GM19238 (cell line): ENCODE data around the gene CD180.

ENCODE experiments used
- DNase-seq: peaks from one replicate; pipeline ENCODE4 v3.0.0; 2011; ENCODE audit warnings: low spot score; ENCODE audit not compliant: insufficient read length

CD180 gene

DNA sequence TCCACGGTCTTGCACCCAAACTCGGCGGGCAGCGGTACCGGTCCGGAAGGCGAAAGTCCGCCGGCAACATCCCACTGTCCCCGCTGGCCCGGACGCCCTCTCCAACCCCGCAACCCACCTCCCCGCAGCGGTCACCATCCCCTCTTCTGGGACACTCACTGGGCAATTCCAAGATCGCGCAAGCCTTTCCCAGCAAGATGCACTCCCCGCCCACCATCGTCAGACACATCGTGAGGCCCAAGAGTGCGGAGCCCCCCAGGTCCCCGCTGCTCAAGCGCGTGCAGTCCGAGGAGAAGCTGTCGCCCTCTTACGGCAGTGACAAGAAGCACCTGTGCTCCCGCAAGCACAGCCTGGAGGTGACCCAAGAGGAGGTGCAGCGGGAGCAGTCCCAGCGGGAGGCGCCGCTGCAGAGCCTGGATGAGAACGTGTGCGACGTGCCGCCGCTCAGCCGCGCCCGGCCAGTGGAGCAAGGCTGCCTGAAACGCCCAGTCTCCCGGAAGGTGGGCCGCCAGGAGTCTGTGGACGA is 33.3 kb downstream of the CD180 start:
- DNase-seq: no peak

DNA sequence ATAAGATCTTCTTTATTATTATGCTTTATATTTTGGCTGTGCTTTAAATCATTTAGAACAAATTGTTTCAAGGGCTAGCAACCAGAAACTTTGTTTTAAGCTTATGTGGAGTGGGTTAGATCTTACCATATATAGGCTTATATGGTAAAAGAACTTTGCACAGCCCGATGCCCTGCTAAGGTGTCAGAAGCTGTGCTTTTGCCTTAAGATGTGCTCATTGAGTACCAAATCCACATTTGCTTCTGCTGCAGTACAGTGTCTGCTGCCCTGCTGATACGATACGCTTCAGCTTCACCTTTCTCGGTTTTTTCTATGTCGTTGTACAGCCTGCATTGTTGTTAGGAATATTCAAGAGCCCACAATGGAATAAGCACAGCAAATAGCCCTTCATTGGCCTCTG is 34.8 kb downstream of the CD180 start:
- DNase-seq: no peak

DNA sequence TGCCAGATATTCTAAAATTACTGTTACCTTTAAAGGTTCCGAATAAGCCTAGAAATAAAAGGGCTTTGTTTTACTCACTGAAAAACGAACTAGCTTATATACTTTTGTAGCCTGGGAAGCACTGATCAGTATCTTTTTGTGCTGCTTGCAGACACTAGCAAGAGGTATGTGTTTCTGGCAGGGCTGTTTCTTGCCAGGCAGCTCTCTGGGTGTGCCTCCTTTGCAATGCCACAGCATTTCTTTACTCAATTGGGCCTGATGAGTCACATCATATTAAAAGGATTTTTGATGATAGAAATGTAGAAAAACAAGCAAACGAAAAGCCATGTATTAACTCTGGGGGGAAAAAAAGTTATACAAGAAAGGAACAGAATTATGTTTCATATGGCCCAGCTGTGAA is 35.6 kb downstream of the CD180 start:
- no peak for DNase-seq

DNA sequence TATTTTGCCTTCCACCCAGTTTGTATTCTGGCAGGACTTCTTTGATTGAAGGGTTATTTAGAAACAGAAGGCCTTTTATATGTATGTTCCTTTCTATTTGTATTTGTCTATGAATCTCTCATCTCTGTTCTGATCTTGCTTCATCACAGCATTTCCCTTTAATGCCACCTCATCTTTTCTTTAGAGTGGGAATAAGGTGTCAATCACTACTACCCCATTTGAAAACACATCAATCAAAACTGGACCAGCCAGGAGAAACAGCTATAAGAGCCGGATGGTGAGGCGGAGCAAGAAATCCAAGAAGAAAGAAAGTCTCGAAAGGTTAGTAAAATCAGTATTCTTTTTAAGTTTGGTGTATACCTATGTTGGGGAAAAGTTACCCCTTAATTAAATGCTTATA is 36.3 kb downstream of the CD180 start:
- no peak for DNase-seq

DNA sequence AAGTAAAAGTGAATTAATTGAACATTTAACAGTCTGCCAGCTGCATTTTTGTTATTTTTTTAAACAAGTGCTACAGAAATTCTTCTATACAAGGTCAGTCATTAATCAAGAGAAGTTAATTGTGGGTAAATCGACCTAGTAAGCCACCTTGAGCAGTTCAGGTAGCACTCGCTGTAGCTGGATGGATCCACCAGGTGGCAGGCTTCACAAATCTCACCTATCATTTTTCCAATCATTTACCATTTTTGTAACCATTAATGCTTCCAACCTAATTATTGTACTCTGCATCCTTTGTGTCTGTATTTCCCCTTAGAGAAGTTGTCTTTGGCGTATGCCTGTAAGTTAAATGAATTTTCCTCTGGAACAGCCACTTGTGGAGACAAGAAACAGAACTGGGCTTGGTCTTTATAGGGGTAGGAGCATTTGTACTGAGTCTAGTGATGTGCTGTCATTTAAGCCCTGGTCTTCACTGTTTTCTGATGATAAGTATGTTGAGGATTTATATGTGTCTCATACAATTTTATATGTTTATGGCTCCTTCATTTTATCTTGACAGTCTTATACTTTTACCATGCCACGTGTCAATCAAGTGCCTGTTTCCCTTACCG is 39.5 kb downstream of the CD180 start:
- no peak for DNase-seq

DNA sequence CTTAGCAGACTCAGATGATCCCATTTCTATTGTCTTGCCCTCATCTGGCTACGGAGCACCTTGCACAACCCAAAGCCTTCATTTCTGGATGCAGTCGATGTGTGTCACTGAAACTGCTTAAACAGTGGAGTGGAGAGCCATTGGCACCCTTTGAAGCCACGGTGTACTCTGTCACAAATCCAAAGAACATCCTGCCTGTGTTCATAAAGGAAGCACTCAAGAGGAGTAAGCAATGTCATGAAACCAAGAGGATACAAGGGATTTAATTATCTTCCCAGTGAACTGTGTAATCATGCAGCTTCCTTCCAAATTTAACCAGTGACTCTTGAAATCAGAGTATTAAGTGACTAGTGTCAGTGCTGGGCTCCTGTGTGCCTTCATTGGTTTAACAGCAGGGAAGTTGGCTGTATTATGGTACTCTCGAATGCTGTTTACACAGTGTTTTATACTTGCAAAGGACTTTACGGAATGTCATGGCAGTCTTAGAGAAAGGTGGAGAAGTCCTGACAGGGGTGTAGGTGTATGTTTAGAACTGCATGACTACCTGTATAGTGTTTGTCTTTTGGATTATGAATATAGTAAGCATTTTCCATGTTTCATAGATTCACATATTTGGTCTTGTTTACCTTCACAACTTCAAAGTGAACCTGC is 41.9 kb downstream of the CD180 start:
- no peak for DNase-seq

DNA sequence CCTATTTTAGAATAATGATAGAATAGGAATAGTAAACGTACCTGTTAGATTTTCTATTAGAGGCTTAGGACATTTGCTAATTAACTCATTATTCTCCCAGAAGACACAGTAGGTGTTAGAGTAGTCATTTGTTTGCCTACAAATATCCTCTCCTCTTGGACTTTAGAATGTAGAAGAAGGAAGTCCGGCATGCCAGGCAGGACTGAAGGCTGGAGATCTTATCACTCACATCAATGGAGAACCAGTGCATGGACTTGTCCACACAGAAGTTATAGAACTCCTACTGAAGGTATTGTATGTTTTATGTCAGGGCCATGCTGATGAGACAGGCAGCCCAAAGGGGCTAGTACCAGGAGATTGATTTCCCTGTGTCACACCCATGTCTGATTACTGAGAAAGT is 43.3 kb downstream of the CD180 start:
- no peak for DNase-seq

DNA sequence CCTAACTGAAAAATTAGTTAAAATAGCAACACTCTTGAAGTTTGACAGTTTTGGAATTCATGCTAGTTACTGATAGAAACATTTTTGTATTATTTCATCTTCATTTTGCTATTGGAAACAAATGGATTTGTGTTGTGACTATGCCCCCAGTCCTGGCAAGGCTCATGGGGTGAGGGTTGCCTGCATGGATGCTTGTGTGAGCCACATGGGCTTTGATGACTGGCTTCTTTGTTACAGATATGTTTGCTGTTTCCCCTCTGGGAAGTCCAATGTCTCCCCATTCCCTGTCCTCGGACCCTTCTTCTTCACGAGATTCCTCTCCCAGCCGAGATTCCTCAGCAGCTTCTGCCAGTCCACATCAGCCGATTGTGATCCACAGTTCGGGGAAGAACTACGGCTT is 44.2 kb downstream of the CD180 start:
- DNase-seq: no peak

DNA sequence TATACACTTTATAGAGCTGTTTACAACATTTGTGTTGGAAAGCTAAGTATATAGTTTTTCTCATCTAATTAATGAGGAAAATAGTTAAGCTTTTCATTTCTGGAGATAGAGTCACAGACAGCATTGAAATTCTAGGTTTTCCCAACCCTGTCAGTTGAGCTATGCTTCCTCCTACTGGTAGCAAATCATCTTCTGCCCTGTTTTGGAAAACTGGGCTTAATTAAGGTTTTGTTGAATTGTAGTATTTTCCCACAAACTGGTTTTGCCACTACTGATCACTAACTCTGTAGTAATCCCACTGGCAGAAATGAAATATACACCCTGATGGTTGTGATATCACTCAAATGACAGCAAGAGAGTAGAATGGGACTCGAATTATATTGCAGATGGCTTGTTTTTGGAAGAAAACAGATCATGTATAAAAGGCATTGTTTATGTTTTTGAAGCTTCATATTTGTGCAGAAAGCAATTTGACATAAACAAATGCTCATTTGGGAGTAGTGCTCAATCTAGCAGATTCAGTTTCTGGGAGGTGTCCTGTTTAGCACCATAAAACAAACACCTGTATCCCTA is 46.6 kb downstream of the CD180 start:
- no peak for DNase-seq

DNA sequence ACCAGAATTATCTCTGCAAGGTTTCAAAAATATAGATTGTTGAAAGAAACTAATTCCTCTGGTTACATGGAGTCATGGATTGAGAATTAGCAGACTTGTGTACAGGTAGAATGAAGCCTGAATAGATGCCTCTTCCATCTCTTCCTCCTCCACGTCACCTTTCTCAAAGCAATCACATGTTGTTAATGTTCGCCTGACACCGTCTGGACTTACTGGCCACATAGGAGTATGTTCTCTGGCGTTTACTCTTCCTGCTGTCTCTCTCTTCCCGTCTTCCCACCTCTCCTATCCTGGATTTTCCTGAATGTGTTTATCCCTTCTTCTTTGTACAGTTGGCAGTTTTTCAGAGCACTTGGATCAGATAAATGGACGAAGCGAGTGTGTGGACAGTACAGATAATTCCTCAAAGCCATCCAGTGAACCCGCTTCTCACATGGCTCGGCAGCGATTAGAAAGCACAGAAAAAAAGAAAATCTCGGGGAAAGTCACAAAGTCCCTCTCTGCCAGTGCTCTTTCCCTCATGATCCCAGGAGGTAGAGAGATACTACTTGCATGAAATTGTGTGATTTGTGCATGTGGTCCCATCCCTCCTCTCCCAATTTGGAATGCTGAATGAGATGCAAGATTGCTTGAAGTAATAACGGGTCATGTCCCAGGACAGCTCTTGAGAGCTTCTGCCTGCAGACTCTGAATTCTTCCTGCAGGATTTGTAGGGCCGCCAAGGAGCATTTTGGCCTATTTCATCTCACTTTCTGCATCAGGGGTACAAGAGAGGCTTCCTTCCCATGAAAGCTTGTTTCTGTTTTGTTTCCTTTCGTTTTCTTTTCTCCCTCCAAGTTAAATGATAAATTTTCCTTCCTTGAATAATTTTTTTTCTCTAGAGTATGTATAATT is 47.3 kb downstream of the CD180 start:
- no peak for DNase-seq

DNA sequence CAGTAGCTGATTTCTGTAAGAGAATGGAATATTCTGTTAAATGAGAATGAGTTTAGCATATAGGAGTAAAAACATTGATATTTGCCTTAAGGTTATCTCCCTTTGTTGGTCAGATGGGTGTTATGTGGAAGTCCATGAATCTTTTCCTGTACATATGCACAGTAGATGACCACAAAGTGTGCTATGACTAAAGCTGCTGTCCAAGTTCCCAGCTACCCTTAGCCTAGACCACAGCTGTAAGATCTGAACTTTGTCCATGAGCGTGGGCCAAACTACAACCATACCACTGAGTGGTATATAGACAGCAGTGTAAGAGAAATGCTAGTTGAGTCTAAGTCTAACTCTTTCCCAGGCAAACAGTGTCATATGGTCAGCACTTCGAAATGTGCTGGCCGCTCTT is 48.8 kb downstream of the CD180 start:
- no peak for DNase-seq

DNA sequence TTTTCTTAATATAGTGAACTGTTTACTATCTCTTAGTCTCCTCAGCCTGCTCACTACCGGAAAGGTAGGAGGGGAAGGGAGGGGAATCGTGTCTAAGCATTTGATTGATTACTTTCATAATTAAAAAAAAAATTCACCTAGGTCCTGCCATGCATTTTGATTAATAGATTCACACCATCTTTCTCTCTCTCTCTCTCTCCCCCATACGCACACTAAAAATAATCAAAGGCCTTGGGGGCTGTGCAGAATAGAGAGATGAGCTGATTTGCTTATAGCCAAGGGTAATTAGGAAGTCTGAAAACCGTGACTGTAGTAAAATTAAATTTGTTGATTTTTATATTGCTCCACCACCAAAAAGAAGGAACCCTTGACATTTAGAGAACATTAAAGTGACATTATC is 49.6 kb downstream of the CD180 start:
- no peak for DNase-seq

DNA sequence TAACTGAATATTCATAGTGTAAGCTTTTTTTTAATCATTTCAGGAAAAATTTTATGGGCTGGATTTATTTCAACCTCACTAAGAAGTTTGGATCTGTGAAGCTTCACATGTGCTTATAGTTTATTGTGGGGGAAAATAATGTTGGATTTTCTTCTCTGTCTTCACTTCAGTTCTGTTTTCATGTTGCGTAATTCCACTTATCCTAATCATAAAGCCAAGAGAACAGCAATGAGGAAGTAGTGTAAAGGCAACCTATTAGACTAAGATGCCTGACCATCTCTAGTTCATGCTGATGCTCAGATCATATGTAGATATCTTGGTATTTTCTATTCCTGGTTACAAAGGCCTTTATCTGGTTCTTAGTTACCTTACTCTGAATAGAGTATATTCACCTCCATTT is 50.0 kb downstream of the CD180 start:
- no peak for DNase-seq

DNA sequence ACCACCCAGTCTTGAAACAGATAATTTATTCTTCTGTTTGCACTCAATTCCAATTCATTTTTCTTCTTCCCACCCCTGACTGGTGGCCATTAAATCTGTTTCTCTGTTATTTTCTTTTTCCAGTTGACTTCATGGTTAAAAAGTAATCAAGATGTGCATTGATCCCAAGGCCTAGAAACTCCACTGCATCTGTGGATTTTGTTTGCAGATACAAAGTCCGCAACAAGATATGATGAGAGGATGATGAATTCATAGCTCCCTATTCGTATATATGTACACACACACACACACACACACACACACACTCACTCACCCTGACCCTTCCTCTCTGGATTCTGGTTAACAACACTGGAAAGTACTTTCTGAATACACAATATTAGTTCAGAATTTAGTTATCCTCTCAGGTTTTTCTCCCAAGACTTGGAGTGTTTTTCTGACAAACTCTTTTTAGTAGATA is 52.4 kb downstream of the CD180 start:
- DNase-seq: no peak

DNA sequence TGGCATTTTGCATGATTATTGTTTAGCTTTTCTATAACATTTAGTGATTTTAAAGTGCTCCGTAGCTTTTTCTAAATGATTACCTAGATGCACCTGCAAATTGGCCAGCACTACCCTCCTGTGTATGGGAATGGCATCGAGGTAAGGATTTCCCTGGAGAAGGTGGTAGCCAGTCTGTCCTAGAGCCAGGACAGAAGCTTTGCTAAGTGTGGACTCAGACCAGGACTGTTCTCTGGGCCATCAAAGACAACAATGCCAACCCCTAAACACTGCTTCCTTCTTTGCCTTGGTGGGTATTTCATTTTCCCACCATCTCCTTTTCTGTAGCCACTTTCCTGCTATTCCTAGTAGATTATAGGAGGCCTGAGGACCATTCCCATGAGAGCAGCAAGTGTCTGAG is 53.0 kb downstream of the CD180 start:
- no peak for DNase-seq

DNA sequence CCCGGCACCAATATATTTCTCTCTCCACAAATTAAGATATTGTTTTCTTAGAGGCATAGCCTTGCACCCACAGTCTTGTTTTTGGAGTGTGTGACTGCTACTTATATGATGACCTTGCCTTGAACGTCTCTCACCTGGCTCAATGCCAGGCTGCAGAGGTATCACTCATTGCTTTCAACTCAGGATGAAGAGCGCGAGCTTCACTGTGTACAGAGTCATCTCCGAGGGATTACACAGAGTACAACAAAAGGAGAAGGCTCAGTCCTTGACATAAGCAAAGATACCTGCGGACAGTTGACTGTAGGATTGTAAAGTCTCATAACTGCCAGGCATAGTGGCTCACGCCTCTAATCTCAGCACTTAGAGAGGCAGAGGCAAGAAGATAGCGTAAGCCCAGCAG is 53.8 kb downstream of the CD180 start:
- DNase-seq: no peak

DNA sequence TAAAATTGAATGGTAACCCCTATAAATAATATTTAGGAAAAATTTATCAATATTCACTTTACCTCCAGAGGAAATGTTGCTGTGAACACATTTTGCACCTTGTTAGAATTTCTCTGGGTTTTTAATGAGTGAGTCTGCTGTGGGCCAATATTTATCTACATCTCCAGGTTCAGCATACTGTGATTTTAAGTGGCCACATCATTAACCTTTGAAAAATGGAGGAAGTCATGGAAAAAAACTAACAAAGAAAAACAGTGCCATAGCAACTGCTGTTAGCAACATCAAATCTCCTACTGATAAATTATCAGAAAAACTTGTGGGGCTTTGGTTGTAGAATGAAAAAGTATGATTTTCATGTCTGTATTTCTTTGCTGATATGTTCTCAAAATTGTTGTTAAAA is 55.0 kb downstream of the CD180 start:
- no peak for DNase-seq

DNA sequence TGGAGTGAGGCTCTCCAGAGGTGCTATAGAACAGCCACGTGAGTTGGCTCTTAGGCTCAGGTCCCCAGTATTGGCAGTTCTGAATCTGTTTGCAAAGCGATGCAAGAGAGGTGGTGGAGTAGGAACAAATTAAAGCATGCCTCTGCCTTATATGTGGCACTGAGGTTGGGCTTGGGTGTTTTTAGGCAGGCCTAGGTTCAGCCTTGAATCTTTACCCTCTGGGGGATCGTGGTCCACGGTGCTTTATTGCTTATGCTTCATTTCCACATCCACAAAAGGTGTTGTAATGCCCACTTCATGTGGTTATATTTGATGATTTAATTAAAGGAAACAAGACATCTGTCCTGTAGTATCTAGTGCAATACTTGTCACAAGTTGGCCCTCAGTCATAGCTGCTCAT is 56.2 kb downstream of the CD180 start:
- no peak for DNase-seq

DNA sequence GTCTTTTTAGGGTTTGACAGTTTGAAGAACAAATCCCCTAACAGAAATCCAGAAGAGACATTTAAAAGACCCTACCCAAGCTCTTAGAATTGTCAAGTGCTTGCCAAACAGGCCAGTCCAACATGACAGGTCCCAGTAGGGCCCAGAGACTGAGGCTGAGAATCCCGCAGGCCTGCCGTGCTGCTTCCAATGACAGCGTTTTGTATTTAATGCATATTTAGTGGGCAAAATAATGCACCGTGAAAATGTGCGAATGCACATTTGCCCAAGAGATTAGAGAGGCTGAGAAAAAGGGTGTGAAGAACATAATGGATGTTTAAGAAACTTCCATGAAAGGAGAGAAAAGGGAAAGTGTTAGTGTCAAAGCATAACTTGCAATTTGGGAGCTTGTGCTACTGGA is 57.6 kb downstream of the CD180 start:
- no peak for DNase-seq

DNA sequence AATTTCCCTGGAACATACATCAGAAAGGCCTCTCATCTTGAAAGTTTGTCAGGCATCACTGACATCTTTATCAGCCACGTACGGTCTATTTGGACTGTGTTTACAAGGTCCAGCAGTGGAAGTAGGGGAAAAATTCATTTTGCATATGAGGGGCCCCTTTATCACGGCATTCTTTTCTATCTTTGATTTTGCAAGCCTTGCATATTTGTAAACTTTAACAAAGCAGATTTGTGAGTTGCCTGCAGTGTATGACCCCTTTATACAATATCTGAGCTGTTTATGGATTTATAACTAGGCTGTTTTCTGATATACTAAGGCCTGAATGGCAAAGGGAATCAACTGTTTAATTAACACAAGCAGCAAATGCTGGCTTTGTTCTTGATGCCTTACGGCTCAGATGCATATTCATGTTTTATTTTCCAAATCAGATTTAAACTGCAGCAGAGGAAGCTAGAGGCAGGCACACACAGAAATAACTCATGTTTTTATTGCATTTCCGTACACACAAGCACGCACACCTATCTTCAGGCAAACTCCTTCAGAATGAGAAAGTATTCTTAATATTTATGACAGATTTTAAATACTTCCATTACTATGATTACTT is 61.1 kb downstream of the CD180 start:
- no peak for DNase-seq

DNA sequence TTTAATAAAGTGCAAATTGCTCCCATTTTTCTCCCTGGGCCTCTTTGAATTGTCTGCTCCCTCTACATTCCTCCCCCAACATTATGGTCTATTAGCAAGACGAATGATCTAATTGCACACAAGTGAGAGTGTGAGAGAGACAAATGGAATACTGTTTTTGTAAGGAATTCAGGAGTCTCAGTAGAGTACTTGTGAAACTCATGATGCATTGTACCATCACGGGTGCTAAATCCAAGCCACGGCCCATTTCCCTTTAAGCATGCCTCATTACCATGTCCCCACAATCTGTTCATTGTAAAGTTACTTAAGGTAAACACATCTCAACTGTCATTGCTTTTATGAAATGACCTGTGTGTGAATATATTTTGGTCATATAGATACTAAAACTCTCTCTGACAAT is 62.8 kb downstream of the CD180 start:
- no peak for DNase-seq

DNA sequence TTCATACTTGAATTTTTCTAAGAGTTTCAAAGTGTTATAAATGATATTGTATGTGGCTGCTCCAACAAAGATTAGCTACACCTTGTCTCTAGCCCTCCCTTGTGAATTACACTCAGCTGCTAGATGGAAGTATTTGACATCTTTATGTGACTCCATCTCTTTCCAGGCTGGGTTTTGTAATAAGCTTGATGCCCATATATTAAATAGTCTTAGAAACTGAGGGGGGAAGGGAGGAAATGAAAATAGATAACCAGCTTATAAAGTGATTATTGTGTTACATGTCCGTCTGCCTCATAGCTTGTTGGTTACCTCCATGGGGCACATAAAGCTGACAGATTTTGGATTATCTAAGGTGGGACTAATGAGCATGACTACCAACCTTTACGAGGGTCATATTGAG is 63.4 kb downstream of the CD180 start:
- DNase-seq: no peak
